OCI-LY1 (cell line): ENCODE results near the gene DUSP3.

Source experiments
- H2AFZ ChIP-seq: fragments of 200-600 bp; sonication (generic), shearing (Covaris generic); 2 replicates; pipeline ENCODE4 v1.6.0; 2014; ENCODE audit warnings: antibody characterized with exemption, mild to moderate bottlenecking, low read length
- H3F3A ChIP-seq: fragments of 200-600 bp; sonication (generic), shearing (Covaris generic); 2 replicates; pipeline ENCODE4 v1.6.0; 2014; ENCODE audit warnings: mild to moderate bottlenecking, antibody characterized with exemption, low read length, moderate library complexity; ENCODE audit not compliant: insufficient read depth
- H3K27ac ChIP-seq: fragments of 200-600 bp; sonication (generic); 2 replicates; pipeline ENCODE4 v1.5.1; 2014; ENCODE audit warnings: low read length, mixed run types, mild to moderate bottlenecking, low read depth; ENCODE audit not compliant: poor library complexity, severe bottlenecking
- H3K27me3 ChIP-seq: fragments of 200-600 bp; sonication (generic); 2 replicates; pipeline ENCODE4 v1.6.0; 2014; ENCODE audit warnings: antibody characterized with exemption, mild to moderate bottlenecking, low read length, moderate library complexity; ENCODE audit not compliant: insufficient read depth
- H3K36me3 ChIP-seq: fragments of 200-600 bp; sonication (generic); 2 replicates; pipeline ENCODE4 v1.6.1; 2014; ENCODE audit warnings: mild to moderate bottlenecking, antibody characterized with exemption, low read length, moderate library complexity, mixed read lengths; ENCODE audit not compliant: insufficient read depth
- H3K4me1 ChIP-seq: fragments of 200-600 bp; sonication (generic); 2 replicates; pipeline ENCODE4 v1.5.1; 2014; ENCODE audit warnings: mild to moderate bottlenecking, low read length, moderate library complexity; ENCODE audit not compliant: insufficient read depth, severe bottlenecking
- H3K4me2 ChIP-seq: fragments of 200-600 bp; sonication (generic), shearing (Covaris generic); 2 replicates; pipeline ENCODE4 v1.6.1; 2014; ENCODE audit warnings: low read length
- H3K4me3 ChIP-seq: fragments of 200-600 bp; sonication (generic); 2 replicates; pipeline ENCODE4 v1.5.1; 2014; ENCODE audit warnings: low read length, low read depth, mild to moderate bottlenecking, mixed read lengths; ENCODE audit not compliant: poor library complexity, severe bottlenecking
- H3K79me2 ChIP-seq: fragments of 200-600 bp; shearing (Covaris generic); 2 replicates; pipeline ENCODE4 v1.6.1; 2016; ENCODE audit warnings: mixed run types, low read length, mixed read lengths; ENCODE audit not compliant: insufficient read depth
- H3K9ac ChIP-seq: fragments of 200-600 bp; sonication (generic), shearing (Covaris generic); 2 replicates; pipeline ENCODE4 v1.6.1; 2014; ENCODE audit warnings: mild to moderate bottlenecking, low read length, mixed read lengths
- H3K9me2 ChIP-seq: fragments of 200-600 bp; sonication (generic), shearing (Covaris generic); 2 replicates; pipeline ENCODE4 v1.6.1; 2014; ENCODE audit warnings: low read depth, mild to moderate bottlenecking, low read length, mixed read lengths
- H3K9me3 ChIP-seq: fragments of 200-600 bp; shearing (Covaris generic); 2 replicates; pipeline ENCODE4 v1.6.1; 2014; ENCODE audit warnings: low read length, mixed read lengths
- H4K20me1 ChIP-seq: fragments of 200-600 bp; sonication (generic), shearing (Covaris generic); 2 replicates; pipeline ENCODE4 v1.6.0; 2016; ENCODE audit warnings: mild to moderate bottlenecking, low read length; ENCODE audit not compliant: insufficient read depth
- CTCF ChIP-seq: fragments of 200-600 bp; sonication (generic), shearing (Covaris generic); IDR thresholded peaks from 2 replicates; pipeline ENCODE4 v1.5.1; 2017; ENCODE audit warnings: mild to moderate bottlenecking, antibody characterized with exemption, low read length, moderate library complexity, mixed read lengths
- EZH2 ChIP-seq: fragments of 200-600 bp; sonication (generic), shearing (Covaris generic); IDR thresholded peaks from 2 replicates; pipeline ENCODE4 v1.8.0; 2017; ENCODE audit warnings: borderline replicate concordance, mixed run types, mild to moderate bottlenecking, antibody characterized with exemption, low read length, moderate library complexity, mixed read lengths

Gene DUSP3

GRCh38 chr17:43820759-43821158 is 42.0 kb upstream of the DUSP3 start:
- H3K9me3 ChIP-seq: no peaks in the 10 kb centered on the region
- no peak overlapping the region for H3K9ac ChIP-seq
- no peaks in the 10 kb centered on the region for H3K79me2 ChIP-seq
- H2AFZ ChIP-seq: no peak overlapping the region
- no peak overlapping the region for H3K27ac ChIP-seq
- no peaks in the 10 kb centered on the region for H4K20me1 ChIP-seq
- H3F3A ChIP-seq: no peaks in the 10 kb centered on the region
- no peak overlapping the region for H3K4me2 ChIP-seq
- H3K4me1 ChIP-seq: no peaks in the 10 kb centered on the region
- no peak for TF ChIP-seq EZH2
- TF ChIP-seq CTCF: no peak
- H3K27me3 ChIP-seq: peaks cover 3% of the 10 kb centered on the region; the same call in 1 of the 2 replicates
- H3K36me3 ChIP-seq: no peaks in the 10 kb centered on the region
- no peak overlapping the region for H3K4me3 ChIP-seq
- no peaks in the 10 kb centered on the region for H3K9me2 ChIP-seq

- no peaks in the 10 kb centered on the region for H3K9me3 ChIP-seq
- H3K27ac ChIP-seq: no peak overlapping the region
- no peaks in the 10 kb centered on the region for H3K9me2 ChIP-seq
- H3K4me3 ChIP-seq: no peak overlapping the region
- no peak overlapping the region for H2AFZ ChIP-seq
- H3K4me1 ChIP-seq: no peaks in the 10 kb centered on the region
- no peak overlapping the region for H3K4me2 ChIP-seq
- no peaks in the 10 kb centered on the region for H3K36me3 ChIP-seq
- H3K9ac ChIP-seq: no peak overlapping the region
- no peaks in the 10 kb centered on the region for H3F3A ChIP-seq
- no peaks in the 10 kb centered on the region for H3K27me3 ChIP-seq
- TF ChIP-seq CTCF (no peak), EZH2 (no peak)
- no peaks in the 10 kb centered on the region for H4K20me1 ChIP-seq
- H3K79me2 ChIP-seq: no peaks in the 10 kb centered on the region
These were observed 40.2 kb upstream of the DUSP3 start for GRCh38 chr17:43818966-43819365.

- Histone ChIP-seq H2AFZ (no peak overlapping the region), H3K79me2 (no peaks in the 10 kb centered on the region), H3K4me2 (no peak overlapping the region), H3K27ac (no peak overlapping the region), H3K4me3 (no peak overlapping the region), H3K9me3 (no peaks in the 10 kb centered on the region), H3F3A (no peaks in the 10 kb centered on the region), H3K27me3 (no peaks in the 10 kb centered on the region), H4K20me1 (no peaks in the 10 kb centered on the region), H3K9me2 (no peaks in the 10 kb centered on the region), H3K4me1 (no peaks in the 10 kb centered on the region), H3K9ac (no peak overlapping the region), H3K36me3 (no peaks in the 10 kb centered on the region)
- no peak for TF ChIP-seq CTCF
- no peak for TF ChIP-seq EZH2
These were observed 39.0 kb upstream of the DUSP3 start for GRCh38 chr17:43817826-43818225.
